NAMALWA (cell line): ENCODE results near the gene RPAP3.

Experiments used
- DNase-seq: peaks from one replicate; pipeline ENCODE4 v3.0.0-alpha.2; 2015; ENCODE audit warnings: low spot score

Gene RPAP3

DNA sequence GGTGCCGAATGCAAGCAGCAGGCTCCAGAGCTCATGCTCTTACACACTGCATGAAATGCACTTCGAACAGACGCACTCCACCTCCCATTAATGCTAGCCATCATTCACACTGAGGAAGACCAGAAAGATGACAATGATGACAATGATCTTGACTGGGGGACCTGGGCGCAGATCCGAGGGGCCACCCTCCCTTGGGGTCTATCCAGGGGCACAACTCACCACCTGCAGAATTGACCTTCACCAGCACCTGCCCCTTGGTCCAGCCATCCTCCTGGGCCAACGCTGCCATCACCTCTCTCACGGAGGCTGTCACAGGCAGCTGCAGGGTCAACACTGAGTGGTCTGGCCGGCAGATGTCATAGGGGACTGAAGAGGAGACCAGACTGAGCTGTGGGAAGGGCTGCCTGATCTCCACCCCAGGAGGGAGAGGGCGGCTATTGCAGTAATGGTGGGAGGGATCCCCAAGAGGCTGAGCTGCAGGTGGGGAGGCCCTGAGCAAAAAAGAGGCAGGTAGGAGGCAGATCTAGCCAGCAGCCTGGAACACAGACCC, 37.6 kb upstream of the RPAP3 start:
- DNase-seq = no peak

DNA sequence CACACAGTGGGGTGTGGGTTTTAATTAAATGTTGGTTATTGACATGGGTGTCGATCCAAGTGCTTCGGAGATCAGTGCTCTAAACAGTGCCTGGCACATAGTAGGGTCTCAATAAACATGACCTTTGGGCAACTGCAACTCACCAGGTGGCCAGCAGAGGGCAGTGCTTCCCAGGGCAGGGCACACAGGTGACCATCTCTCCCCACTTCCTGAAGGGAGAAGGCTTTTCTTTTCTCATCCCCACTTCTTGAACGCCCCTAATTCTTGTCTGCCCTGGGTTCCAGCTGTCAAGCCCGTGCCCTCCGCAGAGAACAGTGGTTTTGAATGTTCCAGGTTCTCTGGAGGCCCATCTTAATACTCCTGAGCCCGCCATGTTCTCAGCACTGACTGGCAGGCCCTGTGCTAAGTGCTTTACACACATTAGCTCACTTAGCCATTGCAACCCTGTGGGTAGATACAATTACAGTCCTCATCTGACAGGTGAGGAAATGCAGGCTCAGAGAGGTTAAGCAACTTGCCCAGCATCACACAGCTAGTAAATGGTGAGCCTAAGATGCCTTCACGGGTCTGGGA, 36.5 kb upstream of the RPAP3 start:
- DNase-seq = peak; percentile 74

DNA sequence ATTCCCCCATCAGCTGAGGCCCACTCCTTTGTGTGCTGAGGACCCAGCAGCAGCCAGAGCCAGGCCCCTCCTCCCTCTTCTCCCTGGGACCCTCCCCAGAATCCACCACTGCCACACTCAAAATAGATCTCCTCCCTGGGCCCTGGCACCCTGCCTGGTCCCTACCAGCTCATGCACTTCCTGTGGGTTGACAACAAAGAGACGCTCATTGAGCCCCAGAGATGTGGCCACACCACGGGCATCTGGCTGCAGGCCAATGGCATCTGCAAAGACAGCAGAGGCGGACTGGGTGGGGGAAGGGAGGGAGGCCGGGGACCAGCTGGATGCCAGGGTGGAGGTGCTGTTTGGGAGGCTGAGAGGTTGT, 35.5 kb upstream of the RPAP3 start:
- peak; percentile 89 for DNase-seq

DNA sequence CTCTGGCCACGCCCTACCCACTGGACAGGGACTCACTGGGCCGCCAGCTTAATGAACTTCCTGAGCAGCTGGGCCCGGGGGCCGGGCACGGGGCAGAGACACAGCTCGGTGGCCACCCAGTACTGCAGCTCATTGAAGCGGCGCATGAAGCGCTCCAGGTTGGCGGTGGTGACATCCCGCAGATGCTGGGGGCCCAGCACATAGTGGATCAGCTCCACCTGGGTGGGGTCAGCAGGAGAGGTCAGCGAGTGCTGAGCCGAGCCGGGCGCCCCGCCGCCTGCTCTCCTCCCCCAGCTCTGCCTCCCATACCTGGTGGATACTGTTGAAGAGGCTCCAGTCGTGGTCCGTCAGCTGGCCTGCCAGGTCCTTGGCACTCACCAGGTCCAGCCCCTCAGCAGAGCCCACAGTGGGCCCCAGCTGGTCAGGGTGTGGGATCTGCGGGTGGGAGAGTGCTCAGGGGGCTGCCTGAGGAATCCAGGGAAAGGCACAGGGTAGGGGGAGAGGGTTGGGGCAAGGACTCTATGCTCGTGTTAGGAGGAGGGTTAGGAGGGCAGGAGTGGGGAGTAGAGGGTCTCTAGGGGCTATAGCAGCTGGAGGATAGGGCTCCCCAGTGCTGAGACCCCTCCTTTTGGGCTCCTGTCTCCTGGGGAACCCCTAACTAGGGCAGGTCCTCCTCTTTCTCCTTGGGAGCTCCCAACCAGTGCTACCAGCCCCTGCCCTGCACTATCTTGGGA, 34.9 kb upstream of the RPAP3 start:
- peak; percentile 70 for DNase-seq

DNA sequence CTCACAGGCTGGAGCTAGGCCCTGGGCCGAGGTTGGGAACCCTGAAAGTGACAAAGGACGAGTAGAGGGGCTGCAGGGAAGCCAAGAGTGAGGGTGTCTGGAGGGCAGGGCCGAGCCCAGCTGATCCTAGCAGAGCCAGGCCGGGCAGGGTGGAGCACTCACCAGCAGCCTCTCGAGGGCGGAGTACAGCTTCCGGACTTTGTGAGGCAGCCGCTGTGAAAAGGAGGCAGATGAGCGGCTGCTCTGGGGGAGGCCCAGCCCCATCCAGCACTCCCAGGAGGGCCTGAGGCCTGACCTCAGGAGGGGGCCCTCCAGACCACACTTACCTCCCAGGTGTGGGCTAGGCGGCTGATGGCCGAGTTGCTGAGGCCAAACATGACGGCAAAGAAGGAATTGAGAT, 34.1 kb upstream of the RPAP3 start:
- peak; percentile 63 for DNase-seq

DNA sequence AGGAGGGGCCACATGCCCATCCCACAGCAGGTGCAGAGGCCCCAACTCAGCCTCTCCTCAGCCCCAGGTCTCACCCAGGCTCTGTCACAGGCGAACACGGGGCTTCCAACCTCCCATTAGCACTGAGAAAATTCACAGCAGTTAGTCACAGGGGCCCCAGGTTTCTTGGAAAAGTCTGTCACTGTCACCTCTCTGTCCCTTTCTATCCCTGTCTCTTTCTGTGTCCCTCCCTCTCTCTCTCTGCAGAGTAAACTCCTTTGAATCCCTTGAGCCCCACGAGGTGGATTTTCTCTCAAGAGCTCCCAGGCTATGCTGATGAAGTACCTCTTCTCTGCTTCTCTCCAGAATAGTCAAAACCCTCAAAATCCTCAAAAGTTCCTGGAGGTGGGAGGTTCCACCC, 33.5 kb upstream of the RPAP3 start:
- DNase-seq = no peak

DNA sequence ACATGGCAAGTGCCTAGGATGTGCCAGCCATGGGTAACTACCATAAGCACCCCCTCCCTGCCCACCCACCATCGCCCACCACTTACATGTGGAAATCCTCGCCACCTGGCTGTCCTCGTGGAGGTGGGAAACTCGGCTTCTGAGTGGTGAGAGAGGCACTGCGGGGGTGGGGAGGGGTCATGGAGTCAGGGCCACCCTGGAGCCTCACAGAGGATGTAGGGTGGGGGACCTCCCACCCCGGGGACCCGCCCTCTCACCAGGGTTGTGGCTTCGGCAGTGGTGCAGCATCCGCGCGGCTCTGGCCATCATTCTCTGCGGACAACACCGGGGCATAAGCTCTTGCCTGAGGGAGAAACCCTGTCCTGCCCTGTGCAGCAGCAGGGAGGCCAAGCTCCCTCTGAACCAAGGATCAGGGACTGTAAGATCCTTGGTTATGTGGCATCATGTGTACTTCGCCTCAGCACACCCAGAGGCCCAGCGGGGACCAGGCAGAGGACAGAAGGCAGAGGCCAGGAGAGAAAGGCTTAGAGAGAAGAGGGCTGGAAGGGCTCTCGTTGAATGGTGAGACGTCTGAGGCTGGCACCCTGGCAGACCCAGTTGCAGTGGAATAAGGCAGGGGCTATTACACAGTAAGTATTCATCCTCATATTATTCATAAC, 32.2 kb upstream of the RPAP3 start:
- no peak for DNase-seq

DNA sequence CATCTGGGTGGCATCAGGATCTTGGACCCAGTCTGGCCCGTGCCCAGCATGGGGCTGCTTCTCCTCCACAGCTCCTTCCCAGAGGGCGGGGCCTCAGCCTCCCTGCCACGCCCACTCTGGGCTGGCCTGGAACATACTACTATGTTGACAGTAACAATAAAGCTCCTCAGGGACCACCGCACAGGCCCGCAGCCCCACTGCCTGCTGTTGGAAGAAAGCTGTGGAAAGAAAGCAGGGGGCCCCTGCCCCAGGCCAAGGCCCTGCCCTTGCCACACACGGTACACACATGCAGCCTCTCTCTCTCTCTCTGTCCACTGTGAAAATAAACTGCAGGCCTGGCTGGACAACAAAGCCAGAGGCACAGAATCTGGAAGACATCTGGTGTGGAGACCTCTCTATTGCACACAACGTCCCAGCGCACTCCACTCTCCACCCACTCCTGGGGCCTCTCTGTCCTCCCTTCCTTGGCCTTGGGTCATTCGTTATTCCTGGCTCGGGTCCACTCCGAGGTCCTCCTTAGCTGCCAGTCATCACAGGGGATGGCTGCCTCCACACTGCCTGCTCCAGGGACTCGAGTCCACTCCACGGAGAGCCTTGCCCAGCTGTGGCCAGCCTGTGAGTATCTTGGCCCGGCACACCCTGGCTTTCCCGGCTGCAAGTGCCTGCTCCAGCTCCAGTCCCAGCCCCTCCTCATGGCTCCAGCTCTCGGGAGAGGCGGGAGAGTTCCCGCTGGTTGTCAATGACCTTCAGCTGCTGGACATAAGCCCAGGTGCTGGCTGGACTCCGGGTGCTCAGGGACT, 31.2 kb upstream of the RPAP3 start:
- no peak for DNase-seq

DNA sequence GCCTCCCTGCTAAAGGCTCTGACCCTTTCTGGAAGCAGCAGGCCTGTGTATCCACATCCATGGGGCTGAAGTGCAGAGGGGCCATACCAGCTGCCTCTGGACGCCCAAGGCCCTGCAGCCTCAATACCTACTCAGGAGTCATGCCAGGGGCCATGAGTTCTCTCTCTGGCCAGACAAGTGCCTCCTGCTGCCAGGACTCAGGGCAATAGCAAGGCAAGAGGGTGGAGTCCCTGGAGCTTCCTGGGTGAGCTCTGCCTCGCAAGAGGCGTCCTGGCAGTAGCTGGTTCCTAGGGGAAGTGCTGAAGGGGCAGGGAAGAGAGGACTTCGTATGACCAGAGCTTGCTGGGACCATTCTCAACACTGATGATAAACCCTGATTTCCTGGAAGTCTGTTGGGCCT, 30.4 kb upstream of the RPAP3 start:
- DNase-seq = no peak

DNA sequence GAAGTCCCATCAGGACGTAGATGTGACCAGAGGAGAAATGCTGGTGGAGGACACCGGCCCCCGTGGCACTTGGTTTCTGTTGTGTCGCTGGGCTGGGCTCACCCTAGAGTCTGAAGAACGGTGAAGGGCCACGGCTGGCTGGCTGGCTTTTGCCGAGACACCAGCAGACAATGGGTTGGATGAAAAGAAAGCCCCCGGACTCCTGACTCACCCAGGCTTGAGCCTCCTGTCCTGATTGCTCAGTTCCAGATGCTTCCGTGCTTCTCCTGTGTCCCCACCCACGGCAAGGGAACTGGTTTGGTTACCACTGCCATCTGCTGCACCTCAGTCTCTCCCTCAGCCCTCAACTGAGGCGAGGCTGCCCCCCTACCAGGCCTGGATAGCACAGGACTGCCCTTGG, 29.8 kb upstream of the RPAP3 start:
- DNase-seq = no peak

DNA sequence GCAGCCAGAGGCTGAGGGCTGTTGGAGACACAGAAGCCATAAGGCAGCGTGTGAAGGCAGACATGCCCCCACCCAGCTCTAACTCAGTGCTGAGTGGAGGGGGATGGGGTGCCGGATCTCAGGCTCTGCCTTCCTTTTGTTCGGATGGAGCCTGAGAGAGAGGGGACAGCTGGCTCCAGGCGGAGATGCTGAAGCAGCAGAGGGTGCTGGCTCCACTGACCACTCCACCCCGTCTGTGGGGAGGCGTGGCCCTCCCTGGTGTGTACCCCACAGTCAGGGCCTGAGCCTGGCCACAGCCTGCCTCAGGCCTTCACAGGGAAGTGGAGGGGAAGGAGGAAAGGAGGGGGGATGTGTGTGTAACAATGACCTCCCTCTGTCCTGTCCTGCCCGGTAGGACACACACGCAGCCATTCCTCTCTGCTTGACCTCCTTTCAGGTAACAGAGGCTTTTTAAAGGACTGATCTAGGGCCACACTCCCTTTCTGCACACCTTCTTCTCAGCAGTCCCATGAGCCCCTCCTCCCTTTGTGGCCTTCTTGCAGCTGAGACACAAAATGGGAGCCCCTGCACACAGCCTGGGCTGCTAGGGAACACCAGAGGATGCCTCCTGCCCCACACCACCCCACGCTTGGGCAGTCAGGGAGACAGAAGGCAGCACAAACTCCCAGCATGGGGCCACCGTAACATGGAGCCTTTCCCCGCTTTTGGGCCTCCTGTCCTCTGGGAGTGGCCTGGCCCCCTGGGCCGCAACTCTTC, 29.1 kb upstream of the RPAP3 start:
- no peak for DNase-seq

DNA sequence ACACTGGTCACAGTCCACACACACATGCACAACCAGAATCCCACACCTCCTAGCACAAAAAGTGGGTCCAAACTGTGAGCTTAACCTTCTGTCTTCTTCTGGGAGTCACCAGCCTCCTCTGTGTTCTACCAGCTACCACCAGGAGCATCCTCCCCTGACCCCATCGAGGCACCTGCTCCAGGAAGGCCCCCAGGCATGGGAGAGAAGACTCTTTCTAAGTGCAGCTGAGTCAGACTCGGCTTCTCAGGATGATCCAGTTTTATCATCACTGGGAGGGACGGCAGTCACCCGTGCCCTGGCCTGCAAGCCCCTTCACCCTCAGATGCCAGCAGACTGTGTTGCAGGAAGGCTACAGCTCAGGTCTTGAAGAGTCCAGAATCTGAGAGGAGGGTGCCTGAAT, 27.3 kb upstream of the RPAP3 start:
- DNase-seq = no peak

DNA sequence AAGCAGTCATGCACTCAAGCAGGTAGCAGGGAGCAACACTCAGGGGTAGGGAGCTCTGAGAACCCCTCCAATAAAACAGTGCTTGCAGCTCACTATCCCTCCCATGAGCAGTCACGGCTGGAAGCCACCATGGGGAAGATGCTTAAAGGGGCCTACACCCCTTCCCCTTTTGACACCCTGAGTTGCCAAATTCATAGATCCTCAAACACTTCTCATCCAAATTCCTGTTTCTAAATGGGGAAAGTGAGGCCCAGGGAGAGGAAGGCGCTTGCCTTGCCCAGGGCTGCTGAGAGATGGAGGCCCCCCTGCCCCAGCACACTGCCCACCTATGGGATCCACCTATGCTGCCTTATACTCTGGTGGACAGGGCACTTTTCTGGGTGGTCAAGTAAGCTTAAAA, 26.7 kb upstream of the RPAP3 start:
- DNase-seq = no peak

DNA sequence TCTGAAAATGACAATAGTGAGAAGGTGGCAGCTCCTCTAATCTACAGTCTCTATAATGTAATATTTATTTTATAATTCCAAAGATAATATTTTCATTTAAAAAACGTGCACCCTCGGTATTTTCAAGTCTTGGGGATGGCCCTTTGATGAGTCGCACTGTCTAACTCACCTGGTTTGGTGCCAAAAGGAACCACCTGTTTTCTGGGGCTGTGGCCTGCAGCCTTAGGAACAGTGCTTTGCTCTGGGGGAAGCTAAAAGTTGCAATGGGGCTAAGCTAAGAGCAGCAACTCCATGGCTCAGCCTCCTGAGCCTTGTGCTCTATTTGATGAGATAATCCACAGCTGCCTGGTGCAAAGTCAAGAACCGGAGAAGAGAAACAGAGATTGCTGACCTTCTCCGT, 25.9 kb upstream of the RPAP3 start:
- no peak for DNase-seq

DNA sequence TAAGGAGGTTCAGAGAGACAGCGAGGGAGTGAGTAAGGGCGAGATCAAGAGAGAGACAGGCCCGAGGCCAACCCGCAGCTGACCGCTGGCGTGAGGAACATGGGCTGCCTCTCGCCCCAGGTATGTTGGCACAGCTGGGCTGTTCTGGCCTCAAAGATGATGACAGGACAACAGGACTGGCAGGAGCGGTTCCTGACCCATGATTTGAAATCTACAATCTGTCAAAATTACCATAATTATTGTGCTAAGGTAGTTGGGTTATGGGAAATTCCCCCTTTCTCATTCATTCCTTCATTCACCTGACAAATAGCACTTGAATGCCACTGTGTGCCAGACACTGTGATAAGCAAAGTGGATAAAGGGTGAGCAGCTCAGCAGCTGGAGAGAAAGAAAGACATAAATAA, 24.5 kb upstream of the RPAP3 start:
- DNase-seq = no peak

DNA sequence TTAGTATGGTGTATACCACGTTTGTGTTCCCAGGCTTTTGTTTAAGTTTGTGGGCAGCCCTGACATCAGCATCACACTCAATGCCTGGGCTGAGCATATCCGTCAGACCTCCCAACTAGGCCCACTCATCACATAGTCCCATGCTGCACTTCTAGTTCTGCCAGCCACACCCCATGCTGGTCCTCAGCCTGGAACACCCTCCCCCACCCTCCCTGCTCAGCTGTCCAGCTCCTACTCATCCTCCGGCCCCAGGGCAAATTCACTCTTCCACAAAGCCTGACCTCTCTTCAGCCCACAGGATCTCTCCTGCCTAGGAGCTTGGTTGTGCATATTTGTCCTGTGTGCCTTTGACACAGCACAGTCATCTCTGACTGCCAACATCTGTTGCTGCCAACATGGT, 23.4 kb upstream of the RPAP3 start:
- DNase-seq = no peak

DNA sequence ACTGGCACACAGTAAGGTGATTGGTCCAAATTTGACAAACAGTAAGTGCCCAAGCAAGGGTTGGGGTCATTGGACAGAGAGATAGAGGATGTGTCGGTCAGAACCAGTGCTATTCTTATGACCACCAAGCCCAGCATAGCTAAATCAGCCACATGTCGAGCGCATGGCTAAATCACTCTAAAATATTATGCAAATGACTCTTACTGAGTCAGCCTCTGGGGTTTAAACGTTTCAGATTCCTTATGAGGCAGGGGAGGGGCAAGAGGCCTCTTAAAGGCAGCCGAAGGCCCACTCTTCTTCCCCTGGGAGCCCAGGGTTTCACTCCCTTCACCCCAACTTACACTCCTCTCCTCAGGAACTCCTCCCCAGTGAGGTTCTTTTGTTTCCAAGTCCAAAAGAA, 20.1 kb upstream of the RPAP3 start:
- peak; percentile 67 for DNase-seq

DNA sequence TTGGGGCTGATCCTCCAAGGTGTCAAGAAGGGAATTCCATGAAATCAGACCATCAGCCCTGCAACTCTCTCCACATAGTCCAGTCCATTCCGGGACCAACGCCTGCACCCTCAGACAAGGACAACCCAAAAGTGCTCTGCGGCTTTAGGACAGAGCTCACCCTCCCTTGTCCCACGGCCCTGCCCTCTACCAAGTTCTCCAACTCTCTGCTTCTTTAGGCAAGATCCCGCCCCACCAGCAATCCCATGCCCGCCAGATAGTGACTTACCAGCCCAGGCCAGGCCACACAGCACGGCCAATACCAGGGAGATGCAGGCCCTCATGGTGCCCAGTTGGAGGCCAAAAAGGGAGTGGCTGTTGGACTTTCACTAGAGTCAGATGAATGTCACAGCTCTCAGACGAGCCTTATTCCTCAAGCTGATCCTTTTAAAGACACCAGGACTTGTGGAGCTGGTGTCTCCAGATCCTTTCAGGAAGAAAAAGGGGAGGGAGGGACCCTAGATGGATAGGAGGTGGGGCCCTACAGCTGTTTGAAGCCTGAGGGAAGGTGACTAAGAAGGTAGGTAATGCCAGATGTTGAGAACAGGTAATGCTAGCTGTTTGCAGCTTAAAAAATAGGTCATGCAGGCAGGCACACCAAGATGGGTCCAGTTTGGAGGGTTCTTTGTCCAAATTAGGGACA, 19.4 kb upstream of the RPAP3 start, which contains the start of gene ENDOU:
ENDOU (minus strand) TSS at position 400 of the 682 bp plus-strand sequence; CDS start at position 323, 77 bp downstream.
- DNase-seq = no peak

DNA sequence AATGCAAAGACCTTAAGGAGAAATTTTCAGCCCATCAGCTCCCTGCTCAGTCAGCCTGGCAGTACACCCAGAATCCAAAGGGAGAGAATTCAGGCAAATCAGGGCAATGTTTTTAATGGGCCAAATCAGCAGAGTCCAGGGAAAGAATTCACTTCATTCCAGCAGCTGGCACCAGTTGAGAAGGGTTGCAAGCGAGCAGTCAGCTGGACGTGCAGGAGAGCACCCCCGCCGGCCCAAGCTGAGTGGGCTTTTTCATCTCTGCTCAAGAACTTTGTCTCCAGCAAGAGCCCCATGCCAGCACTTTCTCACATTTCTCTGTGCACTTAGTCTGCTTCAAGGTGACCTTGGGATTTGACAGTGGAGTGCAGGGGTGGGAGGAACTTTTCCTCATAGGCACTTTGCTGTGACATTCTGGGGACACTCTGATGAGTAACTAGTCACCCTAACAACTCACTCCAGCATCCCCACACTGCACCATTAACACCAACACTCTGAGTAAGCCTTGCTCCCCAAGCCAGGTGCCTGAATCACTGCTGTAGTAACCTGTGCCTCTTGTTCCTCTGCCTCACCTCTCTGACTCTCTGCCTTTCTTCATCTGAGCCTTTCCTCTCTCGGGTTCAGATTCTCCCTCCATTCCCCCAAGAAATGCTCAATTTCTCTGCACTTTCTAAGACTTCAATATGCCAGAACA, 17.3 kb upstream of the RPAP3 start:
- DNase-seq = no peak

DNA sequence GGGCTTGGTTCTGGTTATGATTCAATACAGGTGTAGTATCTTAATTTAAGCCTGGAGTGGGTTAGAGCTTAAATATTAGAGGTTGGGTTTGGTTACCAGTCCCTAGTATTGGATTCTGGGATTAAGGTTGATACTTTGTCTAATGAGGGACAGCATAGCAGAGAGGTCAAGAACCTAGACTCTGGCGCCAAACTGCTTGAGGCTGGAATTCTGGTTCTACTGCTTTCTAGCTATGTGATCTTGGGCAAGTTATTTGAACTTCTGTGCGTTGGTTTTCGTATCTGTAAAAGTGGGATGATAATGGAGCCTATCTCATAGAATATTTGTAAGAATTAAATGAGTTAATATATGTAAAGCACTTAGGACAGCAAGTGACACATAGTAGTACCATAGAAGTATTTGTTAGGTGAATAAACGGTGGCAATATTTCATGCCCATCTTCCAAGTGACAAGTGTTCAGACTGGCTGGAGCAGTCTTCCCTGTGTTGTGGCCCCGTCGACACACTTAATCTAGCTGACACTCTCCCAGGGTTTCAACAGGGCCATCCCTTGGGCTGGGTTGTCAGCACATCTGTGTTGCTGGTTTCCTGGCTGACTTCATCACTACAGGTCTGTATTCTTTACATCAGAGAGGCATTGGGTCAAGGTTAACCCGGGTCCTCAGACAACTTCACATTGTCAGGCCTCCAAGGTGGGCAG, 16.5 kb upstream of the RPAP3 start:
- no peak for DNase-seq
